Mononuclear cell (primary cell): ENCODE results near the gene A3GALT2. TPM values are rescaled to one million over a fixed set of nuclear protein-coding genes. Genes with fewer than 3 reads are reported as not detected.

Source experiments
- H3K27me3 ChIP-seq: 2 replicates; pipeline ENCODE4 v1.6.0; 2011; ENCODE audit warnings: low read length, control low read depth; ENCODE audit not compliant: insufficient read depth
- H3K4me1 ChIP-seq: 2 replicates; pipeline ENCODE4 v1.5.1; 2011; ENCODE audit warnings: mild to moderate bottlenecking, low read length, control low read depth; ENCODE audit not compliant: insufficient read depth
- H3K4me3 ChIP-seq: 2 replicates; pipeline ENCODE4 v1.5.1; 2011; ENCODE audit warnings: mild to moderate bottlenecking, low read length, moderate library complexity
- H3K9me3 ChIP-seq: 2 replicates; pipeline ENCODE4 v1.5.1; 2011; ENCODE audit warnings: low read depth, mild to moderate bottlenecking, control low read depth, low read length
- total RNA-seq: library from RNA; depleted of rRNA; stranded (reverse); fragments of >200 nt; gene quantifications from one replicate; pipeline ENCODE4 v1.2.3, GENCODE V29; 2012

The A3GALT2 gene
- total RNA-seq, 1 donor = not detected

- H3K9me3 ChIP-seq = no peaks in the 10 kb centered on the region
- no peaks in the 10 kb centered on the region for H3K27me3 ChIP-seq
- H3K4me1 ChIP-seq = peaks cover 10% of the 10 kb centered on the region
- no peak overlapping the region for H3K4me3 ChIP-seq
Measured at GRCh38 chr1:33358795-33359503, 38.1 kb upstream of the A3GALT2 start.

GRCh38 chr1:33358114-33358794 lies 37.4 kb upstream of the A3GALT2 start:
- H3K4me3 ChIP-seq = no peak overlapping the region
- H3K27me3 ChIP-seq = no peaks in the 10 kb centered on the region
- H3K4me1 ChIP-seq = peaks cover 10% of the 10 kb centered on the region
- H3K9me3 ChIP-seq = no peaks in the 10 kb centered on the region

DNA sequence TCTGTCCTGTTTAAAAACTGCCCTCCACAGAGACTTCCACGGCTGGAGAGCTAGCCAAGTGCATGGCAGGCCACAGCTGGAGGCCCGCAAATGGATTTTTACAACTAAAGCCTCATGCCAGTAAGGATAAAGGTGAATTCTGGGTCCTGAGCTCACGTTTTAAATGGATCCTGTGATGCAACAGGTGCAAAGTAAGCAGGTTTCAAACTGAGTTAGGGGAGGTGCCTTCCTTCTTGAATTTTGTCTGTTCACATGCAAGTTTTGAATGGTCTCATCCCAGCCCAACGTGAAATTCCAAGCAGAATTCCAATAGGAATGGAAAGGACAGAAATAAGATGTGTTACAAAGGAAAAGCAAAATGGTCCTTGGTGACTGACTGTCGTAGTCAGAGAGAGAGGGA lies 36.2 kb upstream of the A3GALT2 start:
- H3K27me3 ChIP-seq = no peaks in the 10 kb centered on the region
- H3K4me1 ChIP-seq = peaks cover 9% of the 10 kb centered on the region
- no peaks in the 10 kb centered on the region for H3K9me3 ChIP-seq
- H3K4me3 ChIP-seq = no peak overlapping the region

DNA sequence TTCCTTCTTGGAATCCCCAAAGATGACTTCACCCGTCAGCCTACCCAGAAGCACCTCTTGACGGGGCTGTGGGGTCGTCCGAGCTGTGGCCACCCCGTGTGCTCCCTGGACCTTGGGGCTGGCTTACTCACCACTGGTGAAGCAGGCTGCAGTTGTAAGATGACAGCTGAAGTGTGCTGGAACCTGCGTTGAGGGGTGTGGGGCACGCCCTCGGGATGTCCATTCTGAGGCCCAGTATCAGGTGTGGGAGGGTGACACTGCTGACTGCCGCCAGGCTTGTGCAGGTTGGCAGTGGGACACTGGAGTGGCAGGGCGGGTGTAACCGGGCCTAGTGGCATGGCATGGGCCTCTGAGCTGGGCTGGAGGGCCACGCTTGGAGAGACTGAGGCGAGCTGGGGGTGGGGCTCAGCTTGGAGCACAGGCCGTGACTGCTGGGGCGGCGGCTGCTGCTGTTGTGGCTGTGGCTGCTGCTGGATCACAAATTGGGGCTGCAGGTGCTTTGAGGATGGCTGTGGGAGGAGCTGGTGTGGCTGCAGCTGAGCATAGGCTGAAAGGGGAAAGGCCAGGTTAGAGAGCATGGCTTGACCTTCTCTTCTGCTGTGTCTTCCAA lies 33.9 kb upstream of the A3GALT2 start:
- Histone ChIP-seq H3K4me3 (no peak overlapping the region), H3K4me1 (peaks cover 14% of the 10 kb centered on the region), H3K27me3 (no peaks in the 10 kb centered on the region), H3K9me3 (no peaks in the 10 kb centered on the region)

DNA sequence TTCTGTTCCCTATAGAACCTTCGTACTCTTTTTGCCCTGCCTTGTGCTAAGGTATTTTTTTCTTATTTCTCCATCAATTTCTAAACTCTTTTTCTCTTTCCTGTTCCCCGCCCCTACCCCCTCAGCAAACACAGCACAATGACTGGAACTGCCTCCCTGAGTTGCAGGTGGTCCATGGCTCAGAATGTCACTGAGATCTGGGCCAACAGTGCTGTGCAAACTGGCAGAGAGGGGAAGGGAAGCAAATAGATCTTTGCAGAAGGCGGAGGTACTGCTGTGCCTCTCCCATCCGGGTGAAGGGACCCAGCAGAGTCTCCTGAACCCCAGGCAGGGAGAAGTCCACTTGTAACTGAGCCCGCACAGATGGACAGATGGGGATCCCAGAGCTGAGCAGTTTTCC lies 32.6 kb upstream of the A3GALT2 start:
- H3K4me1 ChIP-seq = peaks cover 18% of the 10 kb centered on the region
- H3K4me3 ChIP-seq = no peak overlapping the region
- H3K27me3 ChIP-seq = no peaks in the 10 kb centered on the region
- no peaks in the 10 kb centered on the region for H3K9me3 ChIP-seq

- no peak overlapping the region for H3K4me3 ChIP-seq
- no peaks in the 10 kb centered on the region for H3K9me3 ChIP-seq
- H3K4me1 ChIP-seq = peaks cover 40% of the 10 kb centered on the region
- H3K27me3 ChIP-seq = no peaks in the 10 kb centered on the region
Measured at GRCh38 chr1:33351281-33351660, 30.4 kb upstream of the A3GALT2 start.

GRCh38 chr1:33350611-33351280 lies 29.8 kb upstream of the A3GALT2 start:
- H3K9me3 ChIP-seq = no peaks in the 10 kb centered on the region
- H3K27me3 ChIP-seq = no peaks in the 10 kb centered on the region
- H3K4me1 ChIP-seq = peaks cover 45% of the 10 kb centered on the region
- peak overlapping the region; percentile 54 for H3K4me3 ChIP-seq

DNA sequence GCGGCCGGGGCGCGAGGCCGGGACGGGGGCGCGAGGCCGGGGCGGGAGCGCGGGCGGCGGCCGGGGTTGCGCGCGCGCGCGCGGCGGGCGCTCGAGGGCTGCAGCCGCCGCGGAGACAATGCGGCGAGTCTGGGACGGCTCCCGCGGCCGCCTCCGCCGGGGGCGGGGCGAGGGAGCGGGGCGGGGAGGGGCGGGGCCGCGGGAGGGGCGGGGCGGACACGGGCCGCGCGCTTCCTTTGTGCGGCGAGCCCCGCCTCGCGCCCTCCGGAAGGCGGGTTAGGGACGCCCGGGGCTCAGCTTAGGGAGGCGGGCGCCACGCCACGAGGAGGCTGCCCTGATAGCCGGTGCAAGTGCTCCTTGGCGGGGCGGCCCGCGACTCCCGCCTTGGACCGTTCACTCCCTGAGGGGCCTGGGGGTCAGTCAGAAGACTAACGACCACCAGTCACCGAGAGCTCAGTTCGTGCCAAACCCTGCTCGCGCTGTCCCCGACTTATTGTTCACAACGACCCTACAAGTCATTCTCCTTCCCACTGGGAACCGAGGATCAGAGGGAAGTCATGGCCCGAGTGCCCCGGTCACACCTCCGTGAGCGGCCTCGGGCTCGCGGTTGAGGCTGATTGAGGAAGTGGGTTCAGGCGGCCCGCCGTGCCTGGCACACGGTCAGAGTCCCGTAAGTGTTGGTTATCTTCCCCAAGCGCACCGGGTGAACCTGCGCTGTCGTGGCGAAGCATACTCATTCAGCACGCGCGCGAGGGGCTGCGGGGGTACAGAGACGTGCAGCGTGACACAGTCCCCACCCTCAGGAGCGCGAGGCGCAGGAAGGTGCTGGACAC lies 29.1 kb upstream of the A3GALT2 start:
- H3K4me1 ChIP-seq = peaks cover 45% of the 10 kb centered on the region
- peak overlapping the region; percentile 54 for H3K4me3 ChIP-seq
- H3K9me3 ChIP-seq = no peaks in the 10 kb centered on the region
- no peaks in the 10 kb centered on the region for H3K27me3 ChIP-seq

GRCh38 chr1:33349081-33349759 lies 28.3 kb upstream of the A3GALT2 start:
- peak overlapping the region; percentile 62 for H3K4me3 ChIP-seq
- H3K27me3 ChIP-seq = no peaks in the 10 kb centered on the region
- no peaks in the 10 kb centered on the region for H3K9me3 ChIP-seq
- peaks cover 50% of the 10 kb centered on the region for H3K4me1 ChIP-seq

DNA sequence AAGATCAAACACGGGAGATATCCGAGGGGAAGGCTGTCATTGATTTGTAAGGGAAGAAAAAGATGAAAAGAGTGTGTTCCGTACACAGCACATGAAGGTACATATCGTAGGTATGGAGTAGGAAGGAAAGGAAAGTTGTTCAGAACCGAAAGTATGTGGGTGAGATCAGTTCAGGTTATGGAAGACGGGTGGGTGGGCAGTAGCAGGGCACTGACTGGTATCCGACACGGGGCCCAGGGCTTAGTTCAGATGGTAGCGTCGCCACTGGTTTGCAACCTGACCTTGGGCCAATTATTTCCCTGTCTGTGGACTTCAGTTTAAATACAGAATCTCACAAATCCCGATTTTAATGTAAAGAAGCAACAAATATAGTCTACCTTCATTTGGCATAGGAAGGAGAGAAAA lies 27.8 kb upstream of the A3GALT2 start:
- Histone ChIP-seq H3K9me3 (no peaks in the 10 kb centered on the region), H3K27me3 (no peaks in the 10 kb centered on the region), H3K4me3 (peak overlapping the region; percentile 62), H3K4me1 (peaks cover 54% of the 10 kb centered on the region)

GRCh38 chr1:33348194-33348593 lies 27.3 kb upstream of the A3GALT2 start:
- H3K9me3 ChIP-seq = no peaks in the 10 kb centered on the region
- H3K4me3 ChIP-seq = peak overlapping the region; percentile 62
- peaks cover 58% of the 10 kb centered on the region for H3K4me1 ChIP-seq
- H3K27me3 ChIP-seq = no peaks in the 10 kb centered on the region

GRCh38 chr1:33347650-33347992 lies 26.7 kb upstream of the A3GALT2 start:
- no peaks in the 10 kb centered on the region for H3K9me3 ChIP-seq
- H3K4me3 ChIP-seq = no peak overlapping the region
- no peaks in the 10 kb centered on the region for H3K27me3 ChIP-seq
- H3K4me1 ChIP-seq = peaks cover 62% of the 10 kb centered on the region

GRCh38 chr1:33346927-33347649 lies 26.2 kb upstream of the A3GALT2 start:
- no peaks in the 10 kb centered on the region for H3K9me3 ChIP-seq
- peak overlapping the region; percentile 6 for H3K4me3 ChIP-seq
- H3K27me3 ChIP-seq = no peaks in the 10 kb centered on the region
- H3K4me1 ChIP-seq = peaks cover 68% of the 10 kb centered on the region

GRCh38 chr1:33346533-33346926 lies 25.6 kb upstream of the A3GALT2 start:
- H3K4me1 ChIP-seq = peaks cover 73% of the 10 kb centered on the region
- no peaks in the 10 kb centered on the region for H3K27me3 ChIP-seq
- H3K9me3 ChIP-seq = no peaks in the 10 kb centered on the region
- H3K4me3 ChIP-seq = no peak overlapping the region
